ENCODE data around the gene SLC35B2. TPM values are rescaled to one million over a fixed set of nuclear protein-coding genes. Genes with fewer than 3 reads are reported as not detected.

The SLC35B2 gene
- total RNA-seq, 2 experiments from 2014 or later = 22.8 to 24.9 TPM

- no peak overlapping the region for H3K27ac Mint-ChIP-seq
Measured at GRCh38 chr6:44221961-44222335, 35.4 kb downstream of the SLC35B2 start.

GRCh38 chr6:44221291-44221960 lies 35.9 kb downstream of the SLC35B2 start:
- peaks cover 49% of the 10 kb centered on the region for H3K4me1 Mint-ChIP-seq
- DNase-seq = peak; percentile 79
- no peak overlapping the region for H3K4me3 Mint-ChIP-seq
- H3K9me3 Mint-ChIP-seq = no peaks in the 10 kb centered on the region
- H3K27ac Mint-ChIP-seq = peak overlapping the region; percentile 30
- peaks cover 14% of the 10 kb centered on the region for H3K36me3 Mint-ChIP-seq
- H3K27me3 Mint-ChIP-seq = peaks cover 15% of the 10 kb centered on the region

More at GRCh38 chr6:44221961-44222335, 35.4 kb downstream of the SLC35B2 start:
- Mint-ChIP-seq H3K27me3 (peaks cover 12% of the 10 kb centered on the region), H3K9me3 (no peaks in the 10 kb centered on the region), H3K36me3 (peaks cover 16% of the 10 kb centered on the region), H3K4me1 (peaks cover 51% of the 10 kb centered on the region), H3K4me3 (no peak overlapping the region)
- no peak for DNase-seq

- Mint-ChIP-seq H3K9me3 (no peaks in the 10 kb centered on the region), H3K27ac (peak overlapping the region; percentile 30), H3K4me1 (peaks cover 46% of the 10 kb centered on the region), H3K4me3 (no peak overlapping the region), H3K27me3 (peaks cover 15% of the 10 kb centered on the region), H3K36me3 (peaks cover 11% of the 10 kb centered on the region)
- no peak for DNase-seq
Measured at GRCh38 chr6:44220913-44221290, 36.4 kb downstream of the SLC35B2 start.

DNA sequence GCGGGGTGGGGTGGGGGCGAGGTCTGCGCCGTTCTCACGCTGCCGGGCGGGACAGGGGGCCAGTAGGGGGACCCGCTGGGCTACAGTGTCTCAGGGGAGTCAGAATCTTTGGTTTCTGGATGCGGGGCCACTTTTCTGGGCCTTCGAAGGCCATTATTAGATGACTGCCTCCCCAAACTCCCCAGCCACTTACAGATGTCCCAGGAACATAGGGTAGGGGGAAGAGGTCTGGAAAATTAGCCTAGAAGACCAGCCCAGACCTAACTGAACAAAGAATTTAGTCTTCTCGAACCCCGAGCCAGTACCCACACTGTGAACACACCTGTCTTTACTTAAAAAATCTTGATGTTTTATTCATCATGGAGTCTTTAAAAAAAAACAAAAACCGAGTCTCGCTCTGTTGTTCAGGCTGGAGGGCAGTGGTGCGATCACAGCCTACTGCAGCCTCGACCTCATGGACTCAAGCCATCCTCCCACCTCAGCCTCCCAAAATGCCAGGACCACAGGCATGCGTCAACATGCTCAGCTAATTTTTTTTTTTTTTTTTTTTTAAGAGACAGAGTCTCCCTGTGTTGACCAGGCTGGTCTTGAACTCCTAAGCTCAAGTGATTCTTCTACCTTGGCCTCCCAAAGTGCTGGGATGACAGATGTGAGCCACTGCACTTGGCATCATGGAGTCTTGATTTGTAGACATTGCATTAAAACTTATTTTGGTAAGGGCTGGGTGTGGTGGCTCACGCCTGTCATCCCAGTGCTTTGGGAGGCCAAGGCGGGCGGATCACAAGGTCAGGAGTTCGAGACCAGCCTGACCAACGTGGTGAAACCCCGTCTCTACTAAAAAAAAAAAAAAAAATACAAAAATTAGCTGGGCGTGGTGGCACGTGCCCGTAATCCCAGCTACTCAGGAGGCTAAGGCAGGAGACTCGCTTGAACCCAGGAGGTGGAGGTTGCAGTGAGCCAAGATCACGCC lies 37.2 kb downstream of the SLC35B2 start:
- Mint-ChIP-seq H3K27me3 (peaks cover 15% of the 10 kb centered on the region), H3K4me1 (peaks cover 40% of the 10 kb centered on the region), H3K27ac (no peak overlapping the region), H3K9me3 (no peaks in the 10 kb centered on the region), H3K4me3 (no peak overlapping the region), H3K36me3 (peaks cover 8% of the 10 kb centered on the region)
- no peak for DNase-seq

DNA sequence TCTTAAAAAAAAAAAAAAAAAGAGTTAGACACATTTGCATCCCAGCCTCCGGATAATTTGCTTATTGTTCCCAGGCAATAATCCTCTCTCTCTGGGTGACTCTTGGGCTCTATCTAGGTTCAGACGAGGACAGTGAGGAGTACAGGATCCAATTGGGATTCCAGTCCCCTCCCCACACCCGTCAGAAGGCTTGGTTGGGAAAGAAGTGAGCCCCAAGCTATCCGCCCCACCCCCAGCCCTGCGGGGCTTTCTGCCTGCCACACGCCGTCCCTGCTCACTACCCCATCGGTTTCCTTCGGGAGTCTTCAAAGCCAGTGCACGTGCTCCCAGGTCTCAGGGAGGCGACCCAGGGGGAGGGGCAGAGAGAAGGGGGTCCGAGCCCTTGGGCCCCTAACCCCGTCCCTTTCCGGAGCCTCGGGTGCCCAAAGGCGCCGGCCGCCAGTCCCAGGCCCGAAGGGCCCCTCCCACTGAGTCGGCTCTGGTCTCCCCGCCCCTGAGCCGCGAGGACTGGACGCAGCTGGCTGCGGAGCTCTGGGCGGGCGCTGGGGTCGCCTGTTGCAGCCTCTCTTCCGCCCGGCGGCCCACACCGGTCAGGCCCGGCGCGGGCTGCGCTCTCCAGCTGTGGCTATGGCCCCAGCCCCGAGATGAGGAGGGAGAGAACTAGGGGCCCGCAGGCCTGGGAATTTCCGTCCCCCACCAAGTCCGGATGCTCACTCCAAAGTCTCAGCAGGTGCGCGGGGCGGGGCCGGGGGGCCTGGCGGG lies 38.1 kb downstream of the SLC35B2 start:
- peaks cover 32% of the 10 kb centered on the region for H3K4me1 Mint-ChIP-seq
- peaks cover 17% of the 10 kb centered on the region for H3K27me3 Mint-ChIP-seq
- no peak overlapping the region for H3K27ac Mint-ChIP-seq
- H3K36me3 Mint-ChIP-seq = peaks cover under 1% of the 10 kb centered on the region
- H3K4me3 Mint-ChIP-seq = peak overlapping the region; percentile 43
- no peaks in the 10 kb centered on the region for H3K9me3 Mint-ChIP-seq
- DNase-seq = peak; percentile 57

- no peaks in the 10 kb centered on the region for H3K9me3 Mint-ChIP-seq
- DNase-seq = no peak
- H3K36me3 Mint-ChIP-seq = no peaks in the 10 kb centered on the region
- H3K4me1 Mint-ChIP-seq = peaks cover 22% of the 10 kb centered on the region
- no peak overlapping the region for H3K27ac Mint-ChIP-seq
- no peak overlapping the region for H3K4me3 Mint-ChIP-seq
- H3K27me3 Mint-ChIP-seq = peaks cover 13% of the 10 kb centered on the region
Measured at GRCh38 chr6:44217332-44218143, 39.8 kb downstream of the SLC35B2 start.

DNA sequence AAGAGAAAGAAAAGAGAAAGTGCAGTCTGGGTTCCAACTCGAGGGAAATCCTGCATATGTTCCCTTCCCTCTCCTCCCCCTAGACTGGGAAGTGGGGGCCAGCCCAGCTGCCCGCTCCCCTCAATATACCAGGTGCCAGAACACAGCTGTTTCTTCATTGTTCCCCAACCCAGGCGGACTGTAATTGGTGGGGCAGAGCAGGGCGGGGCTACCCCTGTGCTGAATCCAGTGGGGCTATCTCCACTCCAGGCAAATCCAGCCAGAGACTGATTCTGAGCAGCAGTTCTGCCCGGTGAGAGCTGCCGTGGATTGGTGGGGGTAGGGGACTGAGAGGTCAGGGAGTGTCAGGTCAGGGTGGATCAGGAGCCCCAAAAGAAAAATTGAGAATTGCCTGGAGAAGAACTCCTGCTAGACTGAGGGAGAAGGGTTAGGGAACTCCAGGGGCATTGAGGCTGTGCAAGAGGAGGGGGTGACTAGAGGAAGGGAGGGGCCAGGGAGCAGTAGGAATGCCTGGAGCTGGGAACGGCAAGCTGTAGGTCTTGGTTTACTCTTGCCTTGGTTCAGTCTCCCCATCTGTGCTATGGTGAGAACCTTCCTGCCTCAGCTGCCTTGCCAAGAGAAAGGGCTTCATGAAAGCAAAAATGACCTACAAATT lies 40.5 kb downstream of the SLC35B2 start, which contains the start of gene MYMX:
TSS of gene MYMX (plus strand) at position 250 of the 655 bp plus-strand sequence. CDS start 546 bp downstream, outside the sequence.
- Mint-ChIP-seq H3K27me3 (peaks cover 12% of the 10 kb centered on the region), H3K27ac (no peak within 1 kb of the TSS), H3K9me3 (no peaks in the 10 kb centered on the region), H3K4me1 (peaks cover 16% of the 10 kb centered on the region), H3K36me3 (no peaks in the 10 kb centered on the region), H3K4me3 (no peak within 1 kb of the TSS)
- no peak for DNase-seq

DNA sequence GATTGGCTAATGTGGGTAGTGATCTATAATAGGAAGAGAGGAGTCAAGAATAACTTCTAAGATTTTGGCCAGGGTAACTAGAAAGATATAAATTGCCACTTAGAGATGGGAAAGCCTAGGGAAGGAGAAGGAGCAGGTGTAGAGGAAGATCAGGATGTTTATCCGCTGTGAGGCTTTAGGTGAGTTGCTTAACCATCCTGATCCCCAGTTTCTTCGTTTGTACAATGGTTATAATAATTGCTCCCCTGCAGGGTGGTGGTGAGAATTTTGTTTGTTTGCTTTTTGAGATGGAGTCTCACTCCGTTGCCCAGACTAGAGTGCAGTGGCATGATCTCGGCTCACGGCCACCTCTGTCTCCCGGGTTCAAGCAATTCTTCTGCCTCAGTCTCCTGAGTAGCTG lies 43.0 kb downstream of the SLC35B2 start:
- Mint-ChIP-seq H3K9me3 (no peaks in the 10 kb centered on the region), H3K36me3 (no peaks in the 10 kb centered on the region), H3K27me3 (peaks cover 12% of the 10 kb centered on the region), H3K4me3 (no peak overlapping the region), H3K27ac (no peak overlapping the region), H3K4me1 (peaks cover 6% of the 10 kb centered on the region)
- DNase-seq = no peak

DNA sequence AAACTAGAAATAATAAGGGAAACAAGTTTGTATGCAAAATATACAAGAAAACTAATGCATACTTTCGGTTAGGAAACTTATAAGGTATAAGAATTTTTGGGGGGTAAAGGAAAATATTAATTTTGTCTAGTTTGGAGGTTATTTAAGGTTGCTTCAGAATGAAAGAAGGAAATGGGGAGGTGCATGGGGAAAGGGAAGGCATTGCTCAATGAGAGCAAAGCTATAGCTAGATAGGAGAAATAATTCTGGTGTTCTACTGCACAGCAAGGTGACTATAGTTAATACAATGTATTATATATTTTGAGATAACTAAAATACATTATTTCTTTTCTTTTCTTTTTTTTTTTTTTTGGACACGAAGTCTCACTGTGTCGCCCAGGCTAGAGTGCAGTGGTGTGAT lies 46.0 kb downstream of the SLC35B2 start:
- DNase-seq = no peak
- H3K9me3 Mint-ChIP-seq = no peaks in the 10 kb centered on the region
- H3K27ac Mint-ChIP-seq = no peak overlapping the region
- H3K4me1 Mint-ChIP-seq = no peaks in the 10 kb centered on the region
- no peak overlapping the region for H3K4me3 Mint-ChIP-seq
- peaks cover 4% of the 10 kb centered on the region for H3K27me3 Mint-ChIP-seq
- no peaks in the 10 kb centered on the region for H3K36me3 Mint-ChIP-seq

- Mint-ChIP-seq H3K27me3 (no peaks in the 10 kb centered on the region), H3K4me1 (no peaks in the 10 kb centered on the region), H3K4me3 (no peak overlapping the region), H3K9me3 (no peaks in the 10 kb centered on the region), H3K36me3 (no peaks in the 10 kb centered on the region), H3K27ac (no peak overlapping the region)
- no peak for DNase-seq
Measured at GRCh38 chr6:44207966-44208365, 49.4 kb downstream of the SLC35B2 start.

Other genes starting within 250 kb of the SLC35B2 start
- gene MRPL14, start 130.1 kb downstream of the SLC35B2 start, total RNA-seq = 10 to 100 TPM; 58.5 to 60.8 TPM
- gene TMEM63B, start 130.0 kb downstream of the SLC35B2 start, total RNA-seq = 10 to 100 TPM; 11.7 to 12.1 TPM
- under 1 TPM; 0.12 to 0.25 TPM for gene CAPN11, start 98.7 kb downstream of the SLC35B2 start, total RNA-seq
- not detected for gene MYMX, start 40.6 kb downstream of the SLC35B2 start, total RNA-seq
- 100 to 1,000 TPM in 1 of 2 experiments, 10 to 100 TPM in 1; 92.5 to 102 TPM for gene SLC29A1, start 33.9 kb downstream of the SLC35B2 start, total RNA-seq
- gene HSP90AB1, start 10.4 kb downstream of the SLC35B2 start, total RNA-seq = 1,000 to 10,000 TPM; 2,498 to 2,524 TPM
- 10 to 100 TPM; 22.7 to 24.8 TPM for gene NFKBIE, start 8.0 kb upstream of the SLC35B2 start, total RNA-seq
- not detected for gene TMEM151B, start 12.9 kb upstream of the SLC35B2 start, total RNA-seq
- 10 to 100 TPM; 20.5 to 22.0 TPM for gene AARS2, start 55.8 kb upstream of the SLC35B2 start, total RNA-seq
- gene SPATS1, start 85.1 kb upstream of the SLC35B2 start, total RNA-seq = not detected
- 10 to 100 TPM; 26.9 to 27.7 TPM for gene CDC5L, start 130.2 kb upstream of the SLC35B2 start, total RNA-seq